Fibroblast of lung (primary cell): ENCODE measurements around the gene ZNF581. TPM values are rescaled to one million over a fixed set of nuclear protein-coding genes. Genes with fewer than 3 reads are reported as not detected.
A peak's percentile ranks its signal among the peaks of the same experiment; 100 is the strongest.

Source experiments
- DNase-seq, 2 donors: peaks; one replicate each; pipeline versions ENCODE4 v3.0.0 to v3.0.0-alpha.2; 2010; ENCODE audit warnings: low read depth in 2 of 2
- H2AFZ ChIP-seq: 2 replicates; pipeline ENCODE4 v1.5.1; 2012; ENCODE audit warnings: low read length, control low read depth, inconsistent platforms
- H3K27ac ChIP-seq: 2 replicates; pipeline ENCODE4 v1.5.1; 2011; ENCODE audit warnings: low read length, control low read depth; ENCODE audit not compliant: insufficient read depth
- H3K27me3 ChIP-seq: 2 replicates; pipeline ENCODE4 v1.5.1; 2011; ENCODE audit warnings: mild to moderate bottlenecking, low read length; ENCODE audit not compliant: control insufficient read depth, insufficient read depth
- H3K36me3 ChIP-seq: 2 replicates; pipeline ENCODE4 v1.5.1; 2011; ENCODE audit warnings: low read length; ENCODE audit not compliant: control insufficient read depth, insufficient read depth
- H3K4me1 ChIP-seq: 2 replicates; pipeline ENCODE4 v1.5.1; 2011; ENCODE audit warnings: low read length; ENCODE audit not compliant: control insufficient read depth, insufficient read depth; ENCODE audit errors: extremely low read depth
- H3K4me2 ChIP-seq: 2 replicates; pipeline ENCODE4 v1.5.1; 2011; ENCODE audit warnings: low read length, control low read depth; ENCODE audit not compliant: insufficient read depth; ENCODE audit errors: extremely low read depth
- H3K4me3 ChIP-seq, 4 experiments: fragments of 200-600 bp in 1 of 4; sonication (generic) in 1 of 4; replicated peaks in 1 of 4; 2 replicates each; pipeline ENCODE4 v1.5.1; 2011 to 2016; ENCODE audit warnings: low read length in 4 of 4, low read depth in 3 of 4, mild to moderate bottlenecking in 3 of 4, control low read depth in 2 of 4, inconsistent platforms in 1 of 4, mixed read lengths in 1 of 4; ENCODE audit not compliant: insufficient read depth in 1 of 4; ENCODE audit errors: control extremely low read depth in 1 of 4
- H3K79me2 ChIP-seq: 2 replicates; pipeline ENCODE4 v1.5.1; 2012; ENCODE audit warnings: mild to moderate bottlenecking, low read length, inconsistent platforms; ENCODE audit not compliant: control insufficient read depth, insufficient read depth
- H3K9ac ChIP-seq: 2 replicates; pipeline ENCODE4 v1.5.1; 2011; ENCODE audit warnings: mild to moderate bottlenecking, low read length, control low read depth; ENCODE audit not compliant: insufficient read depth
- H3K9me3 ChIP-seq: 2 replicates; pipeline ENCODE4 v1.5.1; 2012; ENCODE audit warnings: low read depth, low read length; ENCODE audit not compliant: control insufficient read depth, insufficient read depth
- H4K20me1 ChIP-seq: 2 replicates; pipeline ENCODE4 v1.5.1; 2011; ENCODE audit warnings: low read length; ENCODE audit not compliant: control insufficient read depth, insufficient read depth; ENCODE audit errors: extremely low read depth
- EZH2 ChIP-seq: IDR thresholded peaks from 2 replicates; pipeline ENCODE4 v1.5.1; 2012; ENCODE audit warnings: low read length, control low read depth, mild to moderate bottlenecking; ENCODE audit errors: missing control alignments
- polyA plus RNA-seq, 2 donors: library from polyadenylated mRNA; depleted of rRNA in 1 of 2; stranded (reverse) in 1 of 2; unstranded in 1 of 2; fragments of >200 nt; gene quantifications; 2 replicates each; pipeline ENCODE4 v1.2.1, GENCODE V29; 2011 to 2012; ENCODE audit warnings: missing spikeins in 1 of 2
- total RNA-seq: library from RNA; depleted of rRNA; stranded (reverse); fragments of >200 nt; gene quantifications from 2 replicates; pipeline ENCODE4 v1.2.1, GENCODE V29; 2014
- TF ChIP-seq, protein P1 (sequence below), 2 donors: IDR thresholded peaks in 1 of 2; conservative IDR thresholded peaks in 1 of 2; 1 replicate in 1 of 2; 2 replicates in 1 of 2; pipeline ENCODE4 v1.5.1; 2011 to 2012; ENCODE audit warnings: low read length in 2 of 2, control low read depth in 1 of 2, inconsistent platforms in 1 of 2, low read depth in 1 of 2, mild to moderate bottlenecking in 1 of 2

The ZNF581 gene
- total and polyA plus RNA-seq, 2 donors (not counting 1 experiment from before 2014, with no cell fraction given), result 9.2 to 33.4 TPM

DNA sequence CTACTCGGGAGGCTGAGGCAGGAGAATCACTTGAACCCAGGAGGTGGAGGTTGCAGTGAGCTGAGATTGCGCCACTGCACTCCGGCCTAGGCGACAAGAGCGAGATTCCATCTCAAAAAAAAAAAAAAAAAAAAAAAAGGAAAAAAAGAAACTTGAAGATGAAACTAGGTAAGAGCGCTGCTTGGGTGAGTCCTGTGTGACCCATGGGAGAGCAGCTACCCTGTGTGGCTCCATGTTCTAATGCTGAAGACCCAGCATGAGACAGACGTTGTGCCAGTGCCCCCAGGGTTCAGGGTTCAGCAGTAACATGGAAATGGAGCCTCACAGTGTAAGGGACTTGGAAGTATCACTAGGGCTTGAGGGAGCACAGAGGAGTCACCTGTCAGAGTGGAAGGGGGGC is 25.0 kb upstream of the ZNF581 start:
- Histone ChIP-seq H4K20me1 (no peaks in the 10 kb centered on the region), H3K4me1 (peaks cover 3% of the 10 kb centered on the region), H2AFZ (no peak overlapping the region), H3K4me3 (no peak overlapping the region), H3K9me3 (no peaks in the 10 kb centered on the region), H3K9ac (no peak overlapping the region), H3K27ac (no peak overlapping the region), H3K36me3 (peaks cover 31% of the 10 kb centered on the region), H3K27me3 (no peaks in the 10 kb centered on the region), H3K79me2 (no peaks in the 10 kb centered on the region), H3K4me2 (no peak overlapping the region)
- no peak for DNase-seq
- no peak for TF ChIP-seq EZH2
- TF ChIP-seq, protein P1, sequence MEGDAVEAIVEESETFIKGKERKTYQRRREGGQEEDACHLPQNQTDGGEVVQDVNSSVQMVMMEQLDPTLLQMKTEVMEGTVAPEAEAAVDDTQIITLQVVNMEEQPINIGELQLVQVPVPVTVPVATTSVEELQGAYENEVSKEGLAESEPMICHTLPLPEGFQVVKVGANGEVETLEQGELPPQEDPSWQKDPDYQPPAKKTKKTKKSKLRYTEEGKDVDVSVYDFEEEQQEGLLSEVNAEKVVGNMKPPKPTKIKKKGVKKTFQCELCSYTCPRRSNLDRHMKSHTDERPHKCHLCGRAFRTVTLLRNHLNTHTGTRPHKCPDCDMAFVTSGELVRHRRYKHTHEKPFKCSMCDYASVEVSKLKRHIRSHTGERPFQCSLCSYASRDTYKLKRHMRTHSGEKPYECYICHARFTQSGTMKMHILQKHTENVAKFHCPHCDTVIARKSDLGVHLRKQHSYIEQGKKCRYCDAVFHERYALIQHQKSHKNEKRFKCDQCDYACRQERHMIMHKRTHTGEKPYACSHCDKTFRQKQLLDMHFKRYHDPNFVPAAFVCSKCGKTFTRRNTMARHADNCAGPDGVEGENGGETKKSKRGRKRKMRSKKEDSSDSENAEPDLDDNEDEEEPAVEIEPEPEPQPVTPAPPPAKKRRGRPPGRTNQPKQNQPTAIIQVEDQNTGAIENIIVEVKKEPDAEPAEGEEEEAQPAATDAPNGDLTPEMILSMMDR (conservative IDR thresholded peaks at IDR 0.05 in 1 of 2, IDR thresholded peaks at IDR 0.05 in 1 of 2; ENCODE audit: low read depth in 1 of 2, low read length in 2 of 2), result no peak

DNA sequence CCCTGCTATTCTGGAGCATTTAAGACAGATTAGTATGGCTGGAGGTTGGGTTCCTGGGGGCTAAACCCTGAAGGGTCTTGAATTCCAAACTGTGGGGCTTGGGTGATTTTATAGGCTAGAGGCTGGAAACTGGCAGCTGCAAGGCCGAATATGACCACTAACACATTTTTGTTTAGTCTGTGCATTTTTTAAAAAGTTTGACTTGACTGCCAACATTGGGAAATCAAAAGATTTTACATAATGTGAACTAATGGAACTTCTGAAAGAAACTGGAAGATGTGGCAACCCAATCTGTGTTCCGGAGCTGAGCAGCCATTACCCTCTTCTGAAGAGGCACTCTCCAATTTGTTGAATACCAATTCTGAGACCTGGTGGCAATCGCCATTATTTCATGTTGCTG is 24.2 kb upstream of the ZNF581 start:
- H3K4me1 ChIP-seq, result peaks cover 5% of the 10 kb centered on the region
- H3K9me3 ChIP-seq, result no peaks in the 10 kb centered on the region
- H3K36me3 ChIP-seq, result peaks cover 26% of the 10 kb centered on the region
- no peak for TF ChIP-seq EZH2
- TF ChIP-seq, protein P1 (conservative IDR thresholded peaks at IDR 0.05 in 1 of 2, IDR thresholded peaks at IDR 0.05 in 1 of 2; ENCODE audit: low read depth in 1 of 2, low read length in 2 of 2), result no peak
- H3K4me3 ChIP-seq, result no peak overlapping the region
- H4K20me1 ChIP-seq, result no peaks in the 10 kb centered on the region
- no peak overlapping the region for H2AFZ ChIP-seq
- H3K4me2 ChIP-seq, result peak overlapping the region; percentile 48
- no peaks in the 10 kb centered on the region for H3K79me2 ChIP-seq
- no peak overlapping the region for H3K27ac ChIP-seq
- peak in 1 of 2 donors; percentile 80 for DNase-seq
- no peaks in the 10 kb centered on the region for H3K27me3 ChIP-seq
- no peak overlapping the region for H3K9ac ChIP-seq

DNA sequence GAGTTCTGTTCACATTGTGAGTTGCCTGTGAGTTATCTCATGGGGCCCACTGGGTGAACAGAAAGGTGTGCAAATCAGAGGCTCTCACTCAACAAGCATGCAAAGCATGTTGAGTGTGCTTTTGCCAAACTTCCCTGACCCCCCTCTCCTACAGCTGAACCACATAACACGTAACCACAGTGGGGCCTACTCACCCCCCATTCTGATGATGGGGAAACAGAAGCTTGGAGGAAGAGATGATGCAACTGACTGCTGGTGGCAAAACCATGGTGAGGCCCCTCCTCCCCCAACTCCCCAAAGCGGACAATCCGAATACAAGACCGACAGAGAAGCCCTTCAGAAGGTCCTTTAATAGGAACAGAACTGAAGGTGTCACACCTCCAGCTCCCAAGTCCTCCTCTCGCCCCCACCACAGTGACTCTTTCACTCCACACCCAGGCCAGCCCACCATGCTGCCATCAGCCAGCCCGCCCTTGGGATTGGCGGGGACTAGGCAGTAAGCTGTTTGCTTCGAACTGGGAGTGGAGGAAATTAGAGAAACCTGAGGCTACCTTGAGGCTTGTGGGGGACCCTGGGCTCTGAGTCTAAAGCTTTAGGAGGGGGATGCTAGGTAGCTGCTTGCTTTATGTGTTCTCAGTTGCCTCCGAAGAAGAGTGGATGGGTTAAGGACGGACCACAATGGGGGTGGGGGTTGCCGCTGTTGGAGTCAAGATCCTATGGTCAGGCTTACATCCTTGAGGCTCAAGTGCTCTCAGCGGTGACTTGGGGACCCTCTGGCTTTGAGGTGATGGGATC is 22.8 kb upstream of the ZNF581 start:
- no peaks in the 10 kb centered on the region for H4K20me1 ChIP-seq
- peaks cover 20% of the 10 kb centered on the region for H3K36me3 ChIP-seq
- no peak for TF ChIP-seq EZH2
- TF ChIP-seq, protein P1 (conservative IDR thresholded peaks at IDR 0.05 in 1 of 2, IDR thresholded peaks at IDR 0.05 in 1 of 2; ENCODE audit: low read depth in 1 of 2, low read length in 2 of 2), result no peak
- H3K27me3 ChIP-seq, result no peaks in the 10 kb centered on the region
- no peak overlapping the region for H3K9ac ChIP-seq
- H3K9me3 ChIP-seq, result no peaks in the 10 kb centered on the region
- no peak overlapping the region for H2AFZ ChIP-seq
- H3K4me2 ChIP-seq, result no peak overlapping the region
- H3K4me1 ChIP-seq, result peaks cover 5% of the 10 kb centered on the region
- H3K79me2 ChIP-seq, result no peaks in the 10 kb centered on the region
- no peak overlapping the region for H3K4me3 ChIP-seq
- DNase-seq, result no peak
- H3K27ac ChIP-seq, result no peak overlapping the region
